GM23338 (cell line): Measurements from ENCODE around the gene COL16A1. TPM values are rescaled to one million over a fixed set of nuclear protein-coding genes. Genes with fewer than 3 reads are reported as not detected.

ENCODE experiments used
- ATAC-seq: fragments of 200-7000 bp; cut with Tn5 transposase; 3 replicates; pipeline ENCODE4 v1.9.1; 2020
- DNase-seq: peaks from one replicate; pipeline ENCODE4 v3.0.0-alpha.2; 2015; ENCODE audit warnings: low spot score
- H2AFZ ChIP-seq: fragments of 200-600 bp; sonication (generic); 2 replicates; pipeline ENCODE4 v1.8.0; 2016; ENCODE audit warnings: antibody characterized with exemption, mild to moderate bottlenecking, moderate library complexity
- H3F3A ChIP-seq: fragments of 200-600 bp; sonication (generic); replicated peaks from 2 replicates; pipeline ENCODE4 v1.8.0; 2017; ENCODE audit warnings: antibody characterized with exemption, mixed run types, low read depth
- H3K27ac ChIP-seq: fragments of 200-600 bp; sonication (generic); 2 replicates; pipeline ENCODE4 v1.6.1; 2016; ENCODE audit warnings: low read depth
- H3K27me3 ChIP-seq: fragments of 200-600 bp; sonication (generic); 2 replicates; pipeline ENCODE4 v1.8.0; 2016; ENCODE audit warnings: mild to moderate bottlenecking, mixed run types, moderate library complexity; ENCODE audit not compliant: insufficient read depth
- H3K36me3 ChIP-seq: fragments of 200-600 bp; sonication (generic); 2 replicates; pipeline ENCODE4 v1.8.0; 2016; ENCODE audit warnings: mild to moderate bottlenecking; ENCODE audit not compliant: insufficient read depth
- H3K4me1 ChIP-seq: fragments of 200-600 bp; sonication (generic); 2 replicates; pipeline ENCODE4 v1.8.0; 2016; ENCODE audit warnings: mild to moderate bottlenecking, moderate library complexity; ENCODE audit not compliant: insufficient read depth
- H3K4me2 ChIP-seq: fragments of 200-600 bp; sonication (generic); 2 replicates; pipeline ENCODE4 v1.7.1; 2017; ENCODE audit warnings: mixed run types
- H3K4me3 ChIP-seq: fragments of 200-600 bp; sonication (generic); 2 replicates; pipeline ENCODE4 v1.6.1; 2016; ENCODE audit warnings: mixed run types
- H3K79me2 ChIP-seq: fragments of 200-600 bp; sonication (generic); replicated peaks from 2 replicates; pipeline ENCODE4 v1.8.0; 2017; ENCODE audit warnings: mild to moderate bottlenecking; ENCODE audit not compliant: insufficient read depth
- H3K9me2 ChIP-seq: fragments of 200-600 bp; sonication (generic); 2 replicates; pipeline ENCODE4 v1.8.0; 2017; ENCODE audit not compliant: insufficient read depth
- H4K20me1 ChIP-seq: fragments of 200-600 bp; sonication (generic); replicated peaks from 2 replicates; pipeline ENCODE4 v1.8.0; 2017; ENCODE audit warnings: mild to moderate bottlenecking; ENCODE audit not compliant: insufficient read depth
- H3K27ac Mint-ChIP-seq: 2 replicates; pipeline ENCODE4 v1.8.0; 2020; ENCODE audit warnings: inconsistent platforms, mild to moderate bottlenecking, moderate library complexity, mixed read lengths
- H3K27me3 Mint-ChIP-seq: 3 replicates; pipeline ENCODE4 v1.8.0; 2022; ENCODE audit warnings: low read depth, mild to moderate bottlenecking, moderate library complexity, mixed read lengths, inconsistent platforms; ENCODE audit not compliant: insufficient read depth, poor library complexity
- H3K36me3 Mint-ChIP-seq: 3 replicates; pipeline ENCODE4 v1.8.0; 2021; ENCODE audit warnings: low read depth, mild to moderate bottlenecking, inconsistent platforms, moderate library complexity, mixed read lengths
- H3K4me1 Mint-ChIP-seq: 3 replicates; pipeline ENCODE4 v1.8.0; 2020; ENCODE audit warnings: mild to moderate bottlenecking, inconsistent platforms, mixed read lengths
- H3K4me3 Mint-ChIP-seq: 3 replicates; pipeline ENCODE4 v1.8.0; 2021; ENCODE audit warnings: moderate library complexity, mild to moderate bottlenecking, inconsistent platforms, mixed read lengths
- H3K9me3 Mint-ChIP-seq: 3 replicates; pipeline ENCODE4 v1.8.0; 2020; ENCODE audit warnings: moderate library complexity, mild to moderate bottlenecking, inconsistent platforms, mixed read lengths
- CREB1 ChIP-seq: fragments of 250-450 bp; sonication (Bioruptor Pico); IDR thresholded peaks from 2 replicates; pipeline ENCODE4 v1.5.0; 2020; ENCODE audit warnings: low read depth, mild to moderate bottlenecking, moderate library complexity
- CTCF ChIP-seq, 2 experiments: fragments of 200-600 bp in 1 of 2; sonication (generic) in 1 of 2; conservative IDR thresholded peaks; 2 replicates each; pipeline versions ENCODE4 v1.5.1 to v1.6.1; 2016 to 2017; ENCODE audit warnings: antibody characterized with exemption in 2 of 2, low read depth in 2 of 2, mild to moderate bottlenecking in 2 of 2, moderate library complexity in 1 of 2
- ETS1 ChIP-seq: IDR thresholded peaks from 2 replicates; pipeline ENCODE4 v1.6.1; 2016; ENCODE audit warnings: antibody characterized with exemption
- EZH2 ChIP-seq: fragments of 200-600 bp; sonication (generic); IDR thresholded peaks from one replicate; pipeline ENCODE4 v1.8.0; 2017; ENCODE audit warnings: antibody characterized with exemption, mild to moderate bottlenecking, low read depth; ENCODE audit not compliant: unreplicated experiment
- JUNB ChIP-seq: IDR thresholded peaks from one replicate; pipeline ENCODE4 v1.6.1; 2016; ENCODE audit warnings: antibody characterized with exemption; ENCODE audit not compliant: unreplicated experiment
- NANOG ChIP-seq: IDR thresholded peaks from 2 replicates; pipeline ENCODE4 v1.6.1; 2016; ENCODE audit warnings: antibody characterized with exemption, borderline replicate concordance
- REST ChIP-seq: IDR thresholded peaks from one replicate; pipeline ENCODE4 v1.6.1; 2018; ENCODE audit warnings: antibody characterized with exemption; ENCODE audit not compliant: unreplicated experiment
- STAT1 ChIP-seq: IDR thresholded peaks from one replicate; pipeline ENCODE4 v1.6.1; 2016; ENCODE audit warnings: antibody characterized with exemption; ENCODE audit not compliant: unreplicated experiment
- ZNF114 ChIP-seq: fragments of 250-450 bp; sonication (Bioruptor Pico); IDR thresholded peaks from 2 replicates; pipeline ENCODE4 v1.5.0; 2020; ENCODE audit warnings: mild to moderate bottlenecking, moderate library complexity
- ZNF331 ChIP-seq: fragments of 250-450 bp; sonication (Bioruptor Pico); IDR thresholded peaks from 2 replicates; pipeline ENCODE4 v1.5.0; 2020; ENCODE audit warnings: low read depth, mild to moderate bottlenecking, moderate library complexity
- polyA plus RNA-seq: library from polyadenylated mRNA; unstranded; fragments of >200 nt; fragmentation: Nextera tagmentation; extraction: Ambion mirVana; gene quantifications from 2 replicates; pipeline ENCODE4 v1.2.1, GENCODE V29; 2016
- total RNA-seq: library from RNA; depleted of rRNA; stranded (reverse); fragments of >200 nt; shearing (Covaris generic); gene quantifications from 2 replicates; pipeline ENCODE4 v1.2.3, GENCODE V29; 2014
- TF ChIP-seq, protein P1 (sequence below): fragments of 250-450 bp; sonication (Bioruptor Pico); IDR thresholded peaks from 2 replicates; pipeline ENCODE4 v1.5.0; 2020; ENCODE audit warnings: mild to moderate bottlenecking, moderate library complexity

COL16A1 gene
- total and polyA plus RNA-seq, 2 experiments from 2014 or later = 4.2 to 13.2 TPM

DNA sequence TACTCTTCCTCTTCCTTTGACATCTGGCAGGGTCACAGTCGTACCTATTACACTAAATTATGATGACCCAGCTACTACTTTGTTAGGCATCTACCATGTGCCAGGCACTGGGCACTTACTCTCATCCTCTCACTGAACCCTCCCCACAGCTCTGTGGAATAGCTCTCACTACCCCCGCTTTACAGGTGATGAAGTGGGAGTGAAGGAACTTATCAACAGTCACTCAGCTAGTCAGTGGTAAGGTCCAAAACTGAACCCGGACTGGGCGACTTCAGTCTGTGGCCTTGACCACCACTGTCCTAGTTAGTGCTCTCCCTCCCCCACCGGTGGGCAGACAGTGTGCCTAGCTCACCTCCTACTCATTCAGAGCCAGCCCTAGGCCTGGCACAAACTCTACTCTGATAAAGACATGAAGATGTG lies 48.0 kb upstream of the COL16A1 start:
- DNase-seq = no peak
- Histone ChIP-seq H3K4me1 (peaks cover 16% of the 10 kb centered on the region), H3K27me3 (no peaks in the 10 kb centered on the region), H3F3A (no peaks in the 10 kb centered on the region), H3K9me2 (no peaks in the 10 kb centered on the region), H4K20me1 (no peaks in the 10 kb centered on the region), H2AFZ (no peak overlapping the region), H3K79me2 (0 out of 2 replicates have a peak, but pooled peaks cover under 1% of the 10 kb centered on the region), H3K36me3 (no peaks in the 10 kb centered on the region), H3K27ac (no peak overlapping the region), H3K4me2 (peak overlapping the region; percentile 54; the same call in 1 of the 2 replicates), H3K4me3 (peak overlapping the region; percentile 28; the same call in 1 of the 2 replicates)
- ATAC-seq = no peak
- no peak overlapping the region for H3K27ac Mint-ChIP-seq
- H3K9me3 Mint-ChIP-seq = no peaks in the 10 kb centered on the region
- H3K27me3 Mint-ChIP-seq = peaks cover 9% of the 10 kb centered on the region
- H3K36me3 Mint-ChIP-seq = no peaks in the 10 kb centered on the region; the same call in 2 of the 3 replicates
- no peak overlapping the region for H3K4me3 Mint-ChIP-seq
- peaks cover 45% of the 10 kb centered on the region for H3K4me1 Mint-ChIP-seq
- TF ChIP-seq CTCF (conservative IDR thresholded peaks at IDR 0.05; ENCODE audit: low read depth in 2 of 2) (no peak), JUNB (no peak), ZNF114 (CRISPR knock-in tag) (no peak), STAT1 (no peak), CREB1 (CRISPR knock-in tag) (no peak), ETS1 (no peak), REST (no peak), NANOG (no peak), EZH2 (no peak), ZNF331 (CRISPR knock-in tag) (no peak)
- TF ChIP-seq, protein P1, sequence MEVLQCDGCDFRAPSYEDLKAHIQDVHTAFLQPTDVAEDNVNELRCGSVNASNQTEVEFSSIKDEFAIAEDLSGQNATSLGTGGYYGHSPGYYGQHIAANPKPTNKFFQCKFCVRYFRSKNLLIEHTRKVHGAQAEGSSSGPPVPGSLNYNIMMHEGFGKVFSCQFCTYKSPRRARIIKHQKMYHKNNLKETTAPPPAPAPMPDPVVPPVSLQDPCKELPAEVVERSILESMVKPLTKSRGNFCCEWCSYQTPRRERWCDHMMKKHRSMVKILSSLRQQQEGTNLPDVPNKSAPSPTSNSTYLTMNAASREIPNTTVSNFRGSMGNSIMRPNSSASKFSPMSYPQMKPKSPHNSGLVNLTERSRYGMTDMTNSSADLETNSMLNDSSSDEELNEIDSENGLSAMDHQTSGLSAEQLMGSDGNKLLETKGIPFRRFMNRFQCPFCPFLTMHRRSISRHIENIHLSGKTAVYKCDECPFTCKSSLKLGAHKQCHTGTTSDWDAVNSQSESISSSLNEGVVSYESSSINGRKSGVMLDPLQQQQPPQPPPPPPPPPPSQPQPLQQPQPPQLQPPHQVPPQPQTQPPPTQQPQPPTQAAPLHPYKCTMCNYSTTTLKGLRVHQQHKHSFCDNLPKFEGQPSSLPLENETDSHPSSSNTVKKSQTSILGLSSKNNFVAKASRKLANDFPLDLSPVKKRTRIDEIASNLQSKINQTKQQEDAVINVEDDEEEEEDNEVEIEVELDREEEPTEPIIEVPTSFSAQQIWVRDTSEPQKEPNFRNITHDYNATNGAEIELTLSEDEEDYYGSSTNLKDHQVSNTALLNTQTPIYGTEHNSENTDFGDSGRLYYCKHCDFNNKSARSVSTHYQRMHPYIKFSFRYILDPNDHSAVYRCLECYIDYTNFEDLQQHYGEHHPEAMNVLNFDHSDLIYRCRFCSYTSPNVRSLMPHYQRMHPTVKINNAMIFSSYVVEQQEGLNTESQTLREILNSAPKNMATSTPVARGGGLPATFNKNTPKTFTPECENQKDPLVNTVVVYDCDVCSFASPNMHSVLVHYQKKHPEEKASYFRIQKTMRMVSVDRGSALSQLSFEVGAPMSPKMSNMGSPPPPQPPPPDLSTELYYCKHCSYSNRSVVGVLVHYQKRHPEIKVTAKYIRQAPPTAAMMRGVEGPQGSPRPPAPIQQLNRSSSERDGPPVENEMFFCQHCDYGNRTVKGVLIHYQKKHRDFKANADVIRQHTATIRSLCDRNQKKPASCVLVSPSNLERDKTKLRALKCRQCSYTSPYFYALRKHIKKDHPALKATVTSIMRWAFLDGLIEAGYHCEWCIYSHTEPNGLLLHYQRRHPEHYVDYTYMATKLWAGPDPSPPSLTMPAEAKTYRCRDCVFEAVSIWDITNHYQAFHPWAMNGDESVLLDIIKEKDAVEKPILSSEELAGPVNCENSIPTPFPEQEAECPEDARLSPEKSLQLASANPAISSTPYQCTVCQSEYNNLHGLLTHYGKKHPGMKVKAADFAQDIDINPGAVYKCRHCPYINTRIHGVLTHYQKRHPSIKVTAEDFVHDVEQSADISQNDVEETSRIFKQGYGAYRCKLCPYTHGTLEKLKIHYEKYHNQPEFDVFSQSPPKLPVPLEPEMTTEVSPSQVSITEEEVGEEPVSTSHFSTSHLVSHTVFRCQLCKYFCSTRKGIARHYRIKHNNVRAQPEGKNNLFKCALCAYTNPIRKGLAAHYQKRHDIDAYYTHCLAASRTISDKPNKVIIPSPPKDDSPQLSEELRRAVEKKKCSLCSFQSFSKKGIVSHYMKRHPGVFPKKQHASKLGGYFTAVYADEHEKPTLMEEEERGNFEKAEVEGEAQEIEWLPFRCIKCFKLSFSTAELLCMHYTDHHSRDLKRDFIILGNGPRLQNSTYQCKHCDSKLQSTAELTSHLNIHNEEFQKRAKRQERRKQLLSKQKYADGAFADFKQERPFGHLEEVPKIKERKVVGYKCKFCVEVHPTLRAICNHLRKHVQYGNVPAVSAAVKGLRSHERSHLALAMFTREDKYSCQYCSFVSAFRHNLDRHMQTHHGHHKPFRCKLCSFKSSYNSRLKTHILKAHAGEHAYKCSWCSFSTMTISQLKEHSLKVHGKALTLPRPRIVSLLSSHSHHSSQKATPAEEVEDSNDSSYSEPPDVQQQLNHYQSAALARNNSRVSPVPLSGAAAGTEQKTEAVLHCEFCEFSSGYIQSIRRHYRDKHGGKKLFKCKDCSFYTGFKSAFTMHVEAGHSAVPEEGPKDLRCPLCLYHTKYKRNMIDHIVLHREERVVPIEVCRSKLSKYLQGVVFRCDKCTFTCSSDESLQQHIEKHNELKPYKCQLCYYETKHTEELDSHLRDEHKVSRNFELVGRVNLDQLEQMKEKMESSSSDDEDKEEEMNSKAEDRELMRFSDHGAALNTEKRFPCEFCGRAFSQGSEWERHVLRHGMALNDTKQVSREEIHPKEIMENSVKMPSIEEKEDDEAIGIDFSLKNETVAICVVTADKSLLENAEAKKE (CRISPR knock-in tag) = no peak
